Thyroid gland (tissue), 4 donors: ENCODE measurements around the gene MPP1. TPM values are rescaled to one million over a fixed set of nuclear protein-coding genes. Genes with fewer than 3 reads are reported as not detected.

ENCODE experiments used
- DNase-seq, 2 donors: peaks; one replicate each; pipeline ENCODE4 v3.0.0-alpha.2; 2019
- H3K27ac ChIP-seq, 3 donors: fragments of 200-600 bp; sonication (generic); 1 replicate in 2 of 3; 2 replicates in 1 of 3; pipeline ENCODE4 v1.5.1; 2016 to 2019; ENCODE audit warnings: mild to moderate bottlenecking in 1 of 3, moderate library complexity in 1 of 3
- H3K27me3 ChIP-seq: fragments of 200-600 bp; sonication (generic); one replicate; pipeline ENCODE4 v1.5.1; 2019
- H3K36me3 ChIP-seq, 2 donors: fragments of 200-600 bp; sonication (generic); one replicate each; pipeline ENCODE4 v1.5.1; 2016 to 2019
- H3K4me1 ChIP-seq, 2 donors: fragments of 200-600 bp; sonication (generic); one replicate each; pipeline ENCODE4 v1.5.1; 2017 to 2019
- H3K4me3 ChIP-seq, 3 donors: fragments of 200-600 bp; sonication (generic); replicated peaks in 1 of 3; 1 replicate in 2 of 3; 2 replicates in 1 of 3; pipeline ENCODE4 v1.5.1; 2016; ENCODE audit warnings: mild to moderate bottlenecking in 1 of 3
- H3K9me3 ChIP-seq: fragments of 200-600 bp; sonication (generic); one replicate; pipeline ENCODE4 v1.5.1; 2017
- CTCF ChIP-seq, 6 experiments: fragments of 200-600 bp in 3 of 6; fragments of 450-650 bp in 3 of 6; sonication (generic) in 3 of 6; IDR thresholded peaks; one replicate each; pipeline ENCODE4 v1.5.1; 2016 to 2019; ENCODE audit warnings: antibody characterized with exemption in 6 of 6, mild to moderate bottlenecking in 2 of 6, inconsistent platforms in 1 of 6, moderate library complexity in 1 of 6
- POLR2A ChIP-seq, 2 donors: fragments of 450-650 bp; IDR thresholded peaks; one replicate each; pipeline ENCODE4 v1.6.1; 2017; ENCODE audit warnings: antibody characterized with exemption in 2 of 2, mild to moderate bottlenecking in 2 of 2, moderate library complexity in 1 of 2
- WGBS, 2 donors: methylation state at CpG; one replicate each; pipeline ENCODE4 v1.1.5; 2017; 5-methylcytosine and 5-hydroxymethylcytosine counted together
- intact Hi-C: fragments of 100-400 bp; cut with DNase I; formaldehyde crosslinking; loops from one replicate; pipeline ENCODE4 v1.15.1; 2023
- total RNA-seq, 4 donors: library from RNA; depleted of rRNA; stranded (reverse); fragments of >200 nt; gene quantifications; one replicate each; pipeline ENCODE4 v1.2.3, GENCODE V29; 2016

The MPP1 gene
- total RNA-seq, 4 donors from 2014 or later, result 26.8 to 47.3 (median 28.8) TPM

- no peaks in the 10 kb centered on the region for H3K9me3 ChIP-seq
Measured at GRCh38 chrX:154733066-154733425, 72.2 kb downstream of the MPP1 start.

DNA sequence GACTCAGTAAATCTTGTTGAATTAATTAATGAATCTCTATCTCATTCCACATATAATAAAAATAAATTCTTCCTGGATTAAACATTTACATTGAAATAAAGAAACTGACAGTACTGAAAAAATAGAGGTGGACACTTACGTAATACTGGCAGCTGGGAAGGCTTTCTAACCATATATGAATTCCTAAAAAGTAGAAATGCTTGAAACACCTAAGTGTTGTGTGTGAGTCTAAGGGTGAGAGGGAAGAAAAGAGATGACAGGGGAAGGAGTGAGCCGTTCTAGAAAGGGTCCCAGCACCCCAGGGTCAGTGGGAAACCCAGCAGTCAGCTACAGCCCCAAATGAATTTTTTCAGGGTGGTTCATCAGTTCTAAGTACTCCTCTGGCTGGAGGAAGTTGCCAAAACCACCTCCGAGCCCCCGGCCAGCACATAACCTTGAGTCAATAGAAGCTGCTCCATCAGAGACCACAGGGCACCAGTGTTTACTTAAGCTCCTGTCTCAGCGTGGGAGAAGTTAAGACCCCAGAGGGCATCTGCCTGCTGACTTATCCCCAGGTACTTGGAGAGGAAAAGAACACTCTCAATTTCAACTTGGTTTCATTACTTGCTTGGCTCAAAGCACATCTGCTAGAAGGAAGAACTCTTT, 72.7 kb downstream of the MPP1 start:
- TF ChIP-seq CTCF (IDR thresholded peaks at IDR 0.05) (no peak), POLR2A (IDR thresholded peaks at IDR 0.05) (no peak)
- peaks cover 46 to 70% of the 10 kb centered on the region in 2 donors for H3K4me1 ChIP-seq
- H3K9me3 ChIP-seq, result no peaks in the 10 kb centered on the region
- H3K27ac ChIP-seq, result peak overlapping the region in 2 of 3 donors; percentile 13 to 83
- H3K4me3 ChIP-seq, result no peak overlapping the region
- H3K27me3 ChIP-seq, result no peaks in the 10 kb centered on the region
- no peak for DNase-seq
- 45 to 65% methylated on average over 2 to 5 of the region's 5 CpGs for WGBS, 2 donors
- intact Hi-C loops, result no loop called here
- no peaks in the 10 kb centered on the region for H3K36me3 ChIP-seq

More at GRCh38 chrX:154733066-154733425, 72.2 kb downstream of the MPP1 start:
- peaks cover 46 to 65% of the 10 kb centered on the region in 2 donors for H3K4me1 ChIP-seq
- DNase-seq, result no peak
- TF ChIP-seq POLR2A (IDR thresholded peaks at IDR 0.05), result no peak
- no peak for TF ChIP-seq CTCF (IDR thresholded peaks at IDR 0.05)
- whole genome bisulfite sequencing, 2 donors, result 91 to 93% methylated on average over 2 of the region's 2 CpGs
- H3K36me3 ChIP-seq, result no peaks in the 10 kb centered on the region
- no peak overlapping the region for H3K4me3 ChIP-seq
- intact Hi-C loops, result no loop called here
- H3K27ac ChIP-seq, result peak overlapping the region in 1 of 3 donors; percentile 83
- no peaks in the 10 kb centered on the region for H3K27me3 ChIP-seq

DNA sequence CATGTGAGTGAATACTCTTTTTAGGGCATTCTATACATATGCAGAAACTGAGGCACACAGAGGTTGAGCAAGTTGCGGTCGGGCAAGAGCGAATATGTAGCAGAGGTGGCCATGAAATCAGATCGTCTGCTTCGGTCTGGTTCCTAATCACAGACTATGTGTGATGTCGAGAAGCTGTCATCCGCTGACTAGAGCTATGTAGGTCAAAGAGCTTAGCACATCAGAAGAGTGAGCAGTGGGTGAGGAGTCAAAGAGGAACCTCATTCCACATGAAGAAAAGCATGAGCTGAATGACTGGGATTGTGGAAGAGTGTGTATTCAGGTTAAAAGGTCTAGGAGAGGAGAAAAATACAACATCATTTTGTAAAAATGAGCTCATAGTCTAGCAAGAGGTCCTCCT, 73.4 kb downstream of the MPP1 start:
- intact Hi-C loops, result no loop called here
- H3K36me3 ChIP-seq, result no peaks in the 10 kb centered on the region
- 89 to 94% methylated on average over 7 of the region's 7 CpGs for WGBS, 2 donors
- DNase-seq, result no peak
- H3K27ac ChIP-seq, result peak overlapping the region in 2 of 3 donors; percentile 79 to 83
- H3K4me3 ChIP-seq, result no peak overlapping the region
- no peaks in the 10 kb centered on the region for H3K9me3 ChIP-seq
- H3K27me3 ChIP-seq, result no peaks in the 10 kb centered on the region
- H3K4me1 ChIP-seq, result peaks cover 50 to 77% of the 10 kb centered on the region in 2 donors
- TF ChIP-seq CTCF (IDR thresholded peaks at IDR 0.05) (no peak), POLR2A (IDR thresholded peaks at IDR 0.05) (no peak)

DNA sequence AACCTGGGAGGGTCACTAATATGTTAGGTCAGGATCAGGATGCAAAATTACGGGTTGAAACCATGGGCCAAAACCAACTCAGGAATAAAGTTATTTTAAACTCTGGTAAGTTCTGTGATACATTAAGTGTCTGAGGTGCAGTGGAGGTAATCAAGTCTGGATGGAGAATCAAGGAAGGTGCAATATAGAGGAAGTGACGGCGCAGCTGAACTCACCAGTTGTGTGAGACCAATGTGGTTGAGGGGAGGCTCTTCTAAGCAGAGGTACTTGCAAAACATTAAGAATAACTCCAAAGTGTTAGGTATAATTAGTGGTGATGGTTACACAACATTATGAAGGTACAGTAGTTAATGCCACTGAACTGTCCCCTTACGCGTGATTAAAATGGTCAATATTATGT, 74.1 kb downstream of the MPP1 start:
- Histone ChIP-seq H3K27me3 (no peaks in the 10 kb centered on the region), H3K4me1 (peaks cover 56 to 80% of the 10 kb centered on the region in 2 donors), H3K27ac (peak overlapping the region; percentile 71 to 91 (median 79)), H3K9me3 (no peaks in the 10 kb centered on the region), H3K4me3 (no peak overlapping the region), H3K36me3 (no peaks in the 10 kb centered on the region)
- intact Hi-C loops, result no loop called here
- DNase-seq, result no peak
- 87 to 97% methylated on average over 5 of the region's 5 CpGs for WGBS, 2 donors
- TF ChIP-seq POLR2A (IDR thresholded peaks at IDR 0.05) (no peak), CTCF (IDR thresholded peaks at IDR 0.05) (no peak)

DNA sequence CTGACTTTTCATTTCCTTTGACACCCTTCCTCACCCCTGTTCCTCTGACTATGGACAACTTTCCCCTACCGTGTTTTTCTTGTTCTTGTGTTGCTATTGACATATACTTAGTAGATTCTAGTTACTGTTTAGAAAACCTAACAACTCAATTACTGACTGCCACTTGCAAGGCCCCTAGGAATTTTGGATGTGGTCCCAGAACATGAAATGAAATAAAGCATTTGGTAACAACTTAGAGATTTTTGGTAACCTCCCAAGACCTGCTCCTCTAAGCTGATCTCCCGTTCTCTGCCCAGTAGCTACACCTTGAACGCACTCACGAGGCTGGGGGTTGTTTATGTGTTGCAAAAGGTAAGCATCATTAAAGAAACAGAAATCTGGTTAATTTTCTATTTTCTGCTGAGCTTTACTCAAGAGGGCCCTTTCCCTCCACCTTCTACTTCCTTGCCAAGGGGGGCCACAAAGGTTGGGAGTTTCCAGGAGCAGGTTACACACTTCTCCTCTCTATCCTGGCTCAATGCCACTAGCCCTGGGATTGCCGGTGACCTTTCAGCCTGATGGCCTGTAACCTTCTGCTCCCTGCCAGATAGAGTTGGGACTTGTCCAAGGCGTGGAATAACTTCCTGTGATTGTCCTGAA, 74.9 kb downstream of the MPP1 start:
- TF ChIP-seq CTCF (IDR thresholded peaks at IDR 0.05) (no peak), POLR2A (IDR thresholded peaks at IDR 0.05) (no peak)
- H3K4me1 ChIP-seq, result peaks cover 56 to 72% of the 10 kb centered on the region in 2 donors
- intact Hi-C loops, result no loop called here

More for the DNA sequence above, 74.9 kb downstream of the MPP1 start:
- 12% methylated on average over 5 to 6 of the region's 6 CpGs for WGBS, 2 donors
- no peak overlapping the region for H3K4me3 ChIP-seq
- peak; percentile 52 to 58 for DNase-seq
- H3K27me3 ChIP-seq, result no peaks in the 10 kb centered on the region
- no peaks in the 10 kb centered on the region for H3K36me3 ChIP-seq
- H3K27ac ChIP-seq, result peak overlapping the region; percentile 71 to 91 (median 79)
- no peaks in the 10 kb centered on the region for H3K9me3 ChIP-seq
